Peyer's patch (tissue), 4 donors: ENCODE results near the gene CENPA. TPM values are rescaled to one million over a fixed set of nuclear protein-coding genes. Genes with fewer than 3 reads are reported as not detected.

ENCODE experiments used
- DNase-seq, 3 donors: peaks; one replicate each; pipeline ENCODE4 v3.0.0-alpha.2; 2017 to 2019
- H3K27ac ChIP-seq, 4 donors: fragments of 200-600 bp; sonication (generic); one replicate each; pipeline ENCODE4 v1.5.1; 2016 to 2019
- H3K27me3 ChIP-seq, 2 donors: fragments of 200-600 bp; sonication (generic); one replicate each; pipeline ENCODE4 v1.5.1; 2019
- H3K36me3 ChIP-seq, 3 donors: fragments of 200-600 bp; sonication (generic); one replicate each; pipeline ENCODE4 v1.5.1; 2016 to 2019
- H3K4me1 ChIP-seq, 4 donors: fragments of 200-600 bp; sonication (generic); one replicate each; pipeline ENCODE4 v1.5.1; 2016 to 2019
- H3K4me3 ChIP-seq, 4 donors: fragments of 200-600 bp; sonication (generic); 1 replicate in 3 of 4; 2 replicates in 1 of 4; pipeline ENCODE4 v1.5.1; 2016 to 2019; ENCODE audit warnings: mild to moderate bottlenecking in 1 of 4
- H3K9me3 ChIP-seq, 4 donors: fragments of 200-600 bp; sonication (generic); one replicate each; pipeline ENCODE4 v1.5.1; 2016 to 2019; ENCODE audit warnings: mild to moderate bottlenecking in 1 of 4
- CTCF ChIP-seq, 6 experiments: fragments of 450-650 bp in 4 of 6; fragments of 200-600 bp in 2 of 6; sonication (generic) in 1 of 6; IDR thresholded peaks; one replicate each; pipeline ENCODE4 v1.5.1; 2017 to 2019; ENCODE audit warnings: antibody characterized with exemption in 6 of 6, mild to moderate bottlenecking in 3 of 6, moderate library complexity in 1 of 6
- POLR2A ChIP-seq, 2 donors: fragments of 450-650 bp; IDR thresholded peaks; one replicate each; pipeline ENCODE4 v1.5.1; 2017; ENCODE audit warnings: antibody characterized with exemption in 2 of 2, mild to moderate bottlenecking in 2 of 2, moderate library complexity in 2 of 2
- total RNA-seq, 4 donors: library from RNA; depleted of rRNA; stranded (reverse); fragments of >200 nt; gene quantifications; one replicate each; pipeline ENCODE4 v1.1.0, GENCODE V29; 2016

The CENPA gene
- total RNA-seq, 4 donors from 2014 or later: 1.6 to 2.1 TPM; not detected in 2

- DNase-seq: no peak
These were observed 32.4 kb downstream of the CENPA start for GRCh38 chr2:26818255-26818654.

GRCh38 chr2:26818972-26819371, 33.1 kb downstream of the CENPA start:
- Histone ChIP-seq H3K4me1 (no peaks in the 10 kb centered on the region), H3K4me3 (no peak overlapping the region), H3K36me3 (no peaks in the 10 kb centered on the region), H3K9me3 (no peaks in the 10 kb centered on the region), H3K27ac (no peak overlapping the region), H3K27me3 (no peaks in the 10 kb centered on the region)
- no peak for DNase-seq
- TF ChIP-seq CTCF (IDR thresholded peaks at IDR 0.05) (no peak), POLR2A (IDR thresholded peaks at IDR 0.05) (no peak)

More at GRCh38 chr2:26818255-26818654, 32.4 kb downstream of the CENPA start:
- H3K27me3 ChIP-seq: no peaks in the 10 kb centered on the region
- no peak overlapping the region for H3K27ac ChIP-seq
- no peaks in the 10 kb centered on the region for H3K4me1 ChIP-seq
- H3K36me3 ChIP-seq: no peaks in the 10 kb centered on the region
- no peaks in the 10 kb centered on the region for H3K9me3 ChIP-seq
- H3K4me3 ChIP-seq: no peak overlapping the region
- TF ChIP-seq POLR2A (IDR thresholded peaks at IDR 0.05) (no peak), CTCF (IDR thresholded peaks at IDR 0.05) (no peak)

- Histone ChIP-seq H3K36me3 (no peaks in the 10 kb centered on the region), H3K4me3 (no peak overlapping the region), H3K27ac (no peak overlapping the region), H3K4me1 (no peaks in the 10 kb centered on the region), H3K9me3 (no peaks in the 10 kb centered on the region), H3K27me3 (no peaks in the 10 kb centered on the region)
- DNase-seq: no peak
- TF ChIP-seq CTCF (IDR thresholded peaks at IDR 0.05): no peak
These were observed 35.1 kb downstream of the CENPA start for GRCh38 chr2:26820932-26821331.

GRCh38 chr2:26822877-26823276, 37.0 kb downstream of the CENPA start:
- Histone ChIP-seq H3K4me1 (no peaks in the 10 kb centered on the region), H3K27ac (no peak overlapping the region), H3K36me3 (no peaks in the 10 kb centered on the region), H3K4me3 (no peak overlapping the region), H3K27me3 (no peaks in the 10 kb centered on the region), H3K9me3 (no peaks in the 10 kb centered on the region)
- TF ChIP-seq CTCF (IDR thresholded peaks at IDR 0.05) (no peak), POLR2A (IDR thresholded peaks at IDR 0.05) (no peak)
- DNase-seq: no peak

GRCh38 chr2:26838121-26838906, 52.5 kb downstream of the CENPA start:
- DNase-seq: no peak
- no peaks in the 10 kb centered on the region for H3K36me3 ChIP-seq
- no peaks in the 10 kb centered on the region for H3K9me3 ChIP-seq
- no peak for TF ChIP-seq CTCF (IDR thresholded peaks at IDR 0.05)
- no peak for TF ChIP-seq POLR2A (IDR thresholded peaks at IDR 0.05)
- no peaks in the 10 kb centered on the region for H3K27me3 ChIP-seq
- H3K4me1 ChIP-seq: no peaks in the 10 kb centered on the region
- H3K27ac ChIP-seq: no peak overlapping the region
- no peak overlapping the region for H3K4me3 ChIP-seq
